Left renal pelvis (tissue), 4 donors: Measurements from ENCODE around the gene NDUFS2. TPM values are rescaled to one million over a fixed set of nuclear protein-coding genes. Genes with fewer than 3 reads are reported as not detected.
"Not testable (repeated sequence)": the region's sequence is repeated elsewhere in the genome, so short reads cannot be mapped to it uniquely, and the experiment has no call there.

Experiments used
- DNase-seq, 4 donors: peaks; one replicate each; pipeline ENCODE4 v3.0.0-alpha.2; 2013; ENCODE audit warnings: low read depth in 4 of 4, low spot score in 3 of 4
- polyA plus RNA-seq, 4 donors: library from polyadenylated mRNA; unstranded; fragments of 120-200 nt; gene quantifications; one replicate each; pipeline ENCODE4 v1.2.1, GENCODE V29; 2013; ENCODE audit not compliant: insufficient read length in 4 of 4

NDUFS2 gene
- polyA plus RNA-seq, 4 donors: 126 to 217 (median 189) TPM

- DNase-seq: no peak
These were observed 15.0 kb downstream of the NDUFS2 start for GRCh38 chr1:161216945-161217712.

- no peak for DNase-seq
These were observed 15.7 kb downstream of the NDUFS2 start for GRCh38 chr1:161217831-161218230.

GRCh38 chr1:161218301-161219077 lies 16.3 kb downstream of the NDUFS2 start:
- DNase-seq: no peak

GRCh38 chr1:161219078-161219892 lies 17.1 kb downstream of the NDUFS2 start:
- DNase-seq: no peak

- no peak for DNase-seq
These were observed 17.8 kb downstream of the NDUFS2 start for GRCh38 chr1:161220002-161220401.

- no peak for DNase-seq
These were observed 20.2 kb downstream of the NDUFS2 start for GRCh38 chr1:161222175-161223019.

- no peak for DNase-seq
These were observed 21.9 kb downstream of the NDUFS2 start for GRCh38 chr1:161223805-161224694.

- DNase-seq: not testable (repeated sequence)
These were observed 22.5 kb downstream of the NDUFS2 start for GRCh38 chr1:161224695-161225087.

GRCh38 chr1:161225178-161225533 lies 23.0 kb downstream of the NDUFS2 start:
- no peak for DNase-seq

GRCh38 chr1:161225534-161226319 lies 23.6 kb downstream of the NDUFS2 start, which contains the start of gene TOMM40L:
Gene TOMM40L (plus strand): TSS chr1:161226060. CDS start chr1:161226490, 430 bp downstream.
- peak; percentile 89 to 95 (median 92) for DNase-seq

GRCh38 chr1:161226320-161226711 lies 24.1 kb downstream of the NDUFS2 start:
- DNase-seq: no peak

- DNase-seq: no peak
These were observed 24.6 kb downstream of the NDUFS2 start for GRCh38 chr1:161226759-161227158.

GRCh38 chr1:161227196-161227871 lies 25.2 kb downstream of the NDUFS2 start:
- DNase-seq: peak in 1 of 4 donors; percentile 53

- DNase-seq: no peak
These were observed 25.9 kb downstream of the NDUFS2 start for GRCh38 chr1:161228032-161228431.

- DNase-seq: no peak
These were observed 27.7 kb downstream of the NDUFS2 start for GRCh38 chr1:161229896-161230295.

- DNase-seq: no peak
These were observed 28.6 kb downstream of the NDUFS2 start for GRCh38 chr1:161230762-161231161.

- DNase-seq: no peak
These were observed 30.9 kb downstream of the NDUFS2 start for GRCh38 chr1:161233102-161233501.
